Measurements from ENCODE around the gene DNAH10.

DNA sequence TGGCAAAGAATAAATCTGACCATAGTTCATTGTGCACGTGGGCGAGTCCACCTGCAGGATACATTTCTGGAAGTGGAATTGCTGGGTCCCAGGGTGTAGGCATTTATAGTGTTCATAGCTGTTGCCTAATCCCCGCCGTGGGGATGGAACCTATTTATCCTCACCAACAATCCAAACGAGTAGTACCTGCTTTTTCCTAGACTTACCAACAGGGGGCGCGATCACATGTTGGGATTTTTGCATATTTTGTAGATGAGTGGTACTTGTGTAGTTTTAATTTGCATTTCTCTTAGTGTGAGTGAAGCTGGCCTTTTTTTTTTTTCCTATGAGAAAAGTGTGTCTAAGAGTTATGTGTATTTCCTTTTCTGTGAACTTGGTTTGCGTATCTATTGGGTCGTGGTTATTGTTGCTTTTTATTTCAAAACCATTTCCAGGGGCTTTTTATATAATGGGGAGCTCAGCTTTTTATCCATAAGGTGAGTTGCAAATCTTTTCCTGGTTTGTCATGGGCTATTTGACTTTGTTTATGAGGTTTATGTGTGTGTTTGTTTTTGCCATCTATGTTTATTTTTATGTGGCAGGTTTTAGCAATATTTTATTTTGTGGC, 143.3 kb downstream of the DNAH10 start:
- TF ChIP-seq, protein P1, sequence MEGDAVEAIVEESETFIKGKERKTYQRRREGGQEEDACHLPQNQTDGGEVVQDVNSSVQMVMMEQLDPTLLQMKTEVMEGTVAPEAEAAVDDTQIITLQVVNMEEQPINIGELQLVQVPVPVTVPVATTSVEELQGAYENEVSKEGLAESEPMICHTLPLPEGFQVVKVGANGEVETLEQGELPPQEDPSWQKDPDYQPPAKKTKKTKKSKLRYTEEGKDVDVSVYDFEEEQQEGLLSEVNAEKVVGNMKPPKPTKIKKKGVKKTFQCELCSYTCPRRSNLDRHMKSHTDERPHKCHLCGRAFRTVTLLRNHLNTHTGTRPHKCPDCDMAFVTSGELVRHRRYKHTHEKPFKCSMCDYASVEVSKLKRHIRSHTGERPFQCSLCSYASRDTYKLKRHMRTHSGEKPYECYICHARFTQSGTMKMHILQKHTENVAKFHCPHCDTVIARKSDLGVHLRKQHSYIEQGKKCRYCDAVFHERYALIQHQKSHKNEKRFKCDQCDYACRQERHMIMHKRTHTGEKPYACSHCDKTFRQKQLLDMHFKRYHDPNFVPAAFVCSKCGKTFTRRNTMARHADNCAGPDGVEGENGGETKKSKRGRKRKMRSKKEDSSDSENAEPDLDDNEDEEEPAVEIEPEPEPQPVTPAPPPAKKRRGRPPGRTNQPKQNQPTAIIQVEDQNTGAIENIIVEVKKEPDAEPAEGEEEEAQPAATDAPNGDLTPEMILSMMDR (IDR thresholded peaks at IDR 0.05; ENCODE audit: low read length), result peak; percentile 74
- TF ChIP-seq EZH2 (IDR thresholded peaks at IDR 0.05; ENCODE audit: borderline replicate concordance, low read length), result no peak
